ENCODE results near the gene SPZ1. TPM values are rescaled to one million over a fixed set of nuclear protein-coding genes. Genes with fewer than 3 reads are reported as not detected.

The SPZ1 gene
- total RNA-seq, 1 experiment from 2014 or later, result not detected

Other genes with a start within 250 kb of the SPZ1 start
- 5.7 and 6.9 TPM in 2 replicates for gene SERINC5, start 64.0 kb upstream of the SPZ1 start, total RNA-seq (2014; rRNA removed)
- gene ZFYVE16, start 88.1 kb downstream of the SPZ1 start, total RNA-seq (2014; rRNA removed), result 7.3 and 9.7 TPM in 2 replicates
- gene FAM151B, start 168.1 kb downstream of the SPZ1 start, total RNA-seq (2014; rRNA removed), result 1.7 and 2.3 TPM in 2 replicates